Mammary epithelial cell (primary cell): ENCODE data around the gene FAXC.

Experiments used
- CTCF ChIP-seq, 2 donors: IDR thresholded peaks in 1 of 2; conservative IDR thresholded peaks in 1 of 2; 2 replicates each; pipeline ENCODE4 v1.5.1; 2011 to 2012; ENCODE audit warnings: inconsistent platforms in 2 of 2, low read length in 2 of 2, mild to moderate bottlenecking in 2 of 2, control low read depth in 1 of 2, low read depth in 1 of 2; ENCODE audit not compliant: insufficient read depth in 1 of 2; ENCODE audit errors: extremely low read depth in 1 of 2
- EZH2 ChIP-seq: IDR thresholded peaks from 2 replicates; pipeline ENCODE4 v1.6.1; 2012; ENCODE audit warnings: low read length, inconsistent platforms, borderline replicate concordance

GRCh38 chr6:99318566-99318965, 30.9 kb downstream of the FAXC start:
- TF ChIP-seq CTCF (conservative IDR thresholded peaks at IDR 0.05 in 1 of 2, IDR thresholded peaks at IDR 0.05 in 1 of 2; ENCODE audit: extremely low read depth in 1 of 2, insufficient read depth in 1 of 2, low read depth in 1 of 2, low read length in 2 of 2) (no peak), EZH2 (no peak)
